Measurements from ENCODE around the gene TNNI2. TPM values are rescaled to one million over a fixed set of nuclear protein-coding genes. Genes with fewer than 3 reads are reported as not detected.
"Not testable (repeated sequence)": the region's sequence is repeated elsewhere in the genome, so short reads cannot be mapped to it uniquely, and the experiment has no call there.

Gene TNNI2
- polyA plus RNA-seq, 3 donors from 2014 or later: 0.54 to 2.0 TPM; not detected in 1

GRCh38 chr11:1868636-1869291 lies 30.0 kb downstream of the TNNI2 start:
- peaks cover 60 to 81% of the 10 kb centered on the region in 2 donors for H3K4me1 Mint-ChIP-seq
- DNase-seq: peak in 2 of 3 donors; percentile 39 to 41
- peak overlapping the region in 5 of 6 donors; percentile 64 to 82 (median 79) for H3K27ac Mint-ChIP-seq
- H3K9me3 Mint-ChIP-seq: no peaks in the 10 kb centered on the region
- H3K27me3 Mint-ChIP-seq (ENCODE audit: low read depth in 3 of 3): peaks cover 4 to 19% (median 14%) of the 10 kb centered on the region in 3 donors
- no peaks in the 10 kb centered on the region for H3K36me3 Mint-ChIP-seq
- H3K4me3 Mint-ChIP-seq: peak overlapping the region; percentile 24 to 64 (median 59)

DNA sequence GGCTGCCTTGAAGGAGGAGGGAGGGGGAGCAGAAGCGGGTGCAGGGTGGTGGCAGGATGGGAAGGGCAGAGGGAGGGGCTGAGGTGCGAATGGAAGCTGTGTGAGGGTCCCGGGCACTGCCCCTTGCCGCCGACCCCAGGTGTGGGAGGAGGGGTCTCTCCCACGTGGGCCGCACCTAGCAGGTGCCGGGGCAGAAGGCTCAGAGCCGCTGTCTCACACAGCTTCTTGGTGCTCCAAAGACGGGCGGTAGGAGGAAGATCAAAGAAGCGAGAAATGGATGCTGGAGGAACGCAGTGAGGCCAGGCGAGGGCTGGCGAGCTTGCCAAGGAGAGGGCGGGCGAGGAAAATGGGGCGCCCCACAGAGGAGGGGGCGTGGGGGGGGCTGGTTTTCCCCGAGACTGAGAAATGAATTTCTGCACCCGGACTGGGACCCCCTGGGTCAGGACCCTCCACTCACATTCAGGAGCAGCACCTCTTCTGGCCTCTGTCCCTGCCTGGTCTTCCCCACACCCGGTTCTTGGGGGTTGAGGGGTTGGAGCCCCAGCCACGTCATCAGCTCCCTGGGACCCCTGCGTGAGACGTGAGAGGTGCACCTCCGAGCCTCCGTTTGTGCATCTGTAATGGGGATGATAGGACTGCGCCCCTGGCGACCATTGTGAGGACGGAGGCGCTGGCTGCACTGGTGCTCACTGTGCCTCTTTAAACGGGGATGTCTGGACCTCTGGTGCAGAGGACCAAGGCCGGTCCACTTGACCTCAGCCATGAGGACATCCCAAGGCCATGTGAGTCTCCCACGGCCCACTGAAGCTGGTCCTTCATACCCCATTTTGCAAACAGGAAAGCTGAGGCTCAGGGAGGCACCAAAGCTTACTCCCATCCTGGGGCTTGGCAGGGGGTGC lies 30.9 kb downstream of the TNNI2 start:
- H3K36me3 Mint-ChIP-seq: no peaks in the 10 kb centered on the region
- H3K4me1 Mint-ChIP-seq: peaks cover 60 to 76% of the 10 kb centered on the region in 2 donors
- peak overlapping the region; percentile 72 to 96 (median 86) for H3K27ac Mint-ChIP-seq
- H3K4me3 Mint-ChIP-seq: peak overlapping the region; percentile 54 to 89 (median 85)
- no peak for DNase-seq
- H3K27me3 Mint-ChIP-seq (ENCODE audit: low read depth in 3 of 3): peaks cover 4 to 15% (median 14%) of the 10 kb centered on the region in 3 donors
- H3K9me3 Mint-ChIP-seq: no peaks in the 10 kb centered on the region

GRCh38 chr11:1870326-1870696 lies 31.5 kb downstream of the TNNI2 start:
- Mint-ChIP-seq H3K4me3 (peak overlapping the region; percentile 77 to 89 (median 85)), H3K27ac (peak overlapping the region; percentile 74 to 96 (median 92)), H3K9me3 (no peaks in the 10 kb centered on the region), H3K36me3 (no peaks in the 10 kb centered on the region), H3K27me3 (ENCODE audit: low read depth in 3 of 3) (peaks cover 3 to 15% (median 14%) of the 10 kb centered on the region in 3 donors), H3K4me1 (peaks cover 63 to 74% of the 10 kb centered on the region in 2 donors)
- no peak for DNase-seq

DNA sequence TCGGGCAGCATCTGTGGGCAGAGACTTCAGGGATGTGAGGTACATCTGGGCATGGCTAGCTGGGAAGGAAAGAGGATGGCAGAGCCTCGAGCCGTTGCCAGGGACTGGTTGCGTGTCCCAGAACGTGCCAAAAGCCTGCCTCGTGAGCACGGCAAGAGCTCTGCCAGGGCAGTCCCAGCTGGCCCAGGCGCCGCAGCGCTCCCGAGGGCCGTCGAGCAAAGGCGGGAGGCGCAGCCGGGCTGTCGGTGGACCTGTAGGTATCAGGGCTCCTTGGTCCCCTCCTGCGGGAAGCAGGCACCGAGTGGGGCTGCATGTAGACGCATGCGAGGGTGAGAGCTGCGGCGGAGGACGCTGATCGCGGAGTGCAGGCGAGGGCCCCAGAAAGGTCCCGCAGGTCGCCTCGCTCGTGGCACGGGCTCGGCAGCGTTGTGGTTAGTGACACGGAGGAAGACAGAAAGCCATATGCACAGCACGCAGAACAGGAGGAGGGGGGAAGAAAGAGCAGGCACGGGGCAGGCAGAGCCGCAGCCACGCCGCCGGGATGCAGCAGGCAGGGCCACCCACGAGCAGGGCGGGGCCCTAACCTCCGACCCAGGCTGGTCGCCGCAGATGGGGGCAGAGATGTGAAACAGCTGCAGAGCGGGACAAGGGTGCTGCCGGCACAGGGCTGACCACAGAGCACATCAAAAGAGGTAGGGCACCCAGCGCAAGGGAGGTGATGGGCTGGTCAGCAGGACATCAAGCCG lies 32.1 kb downstream of the TNNI2 start:
- peaks cover 60 to 70% of the 10 kb centered on the region in 2 donors for H3K4me1 Mint-ChIP-seq
- H3K4me3 Mint-ChIP-seq: peak overlapping the region; percentile 77 to 89 (median 85)
- H3K27me3 Mint-ChIP-seq (ENCODE audit: low read depth in 3 of 3): peaks cover 2 to 15% (median 12%) of the 10 kb centered on the region in 3 donors
- no peaks in the 10 kb centered on the region for H3K9me3 Mint-ChIP-seq
- H3K36me3 Mint-ChIP-seq: no peaks in the 10 kb centered on the region
- peak overlapping the region; percentile 74 to 96 (median 92) for H3K27ac Mint-ChIP-seq
- DNase-seq: peak; percentile 67 to 79 (median 73)

DNA sequence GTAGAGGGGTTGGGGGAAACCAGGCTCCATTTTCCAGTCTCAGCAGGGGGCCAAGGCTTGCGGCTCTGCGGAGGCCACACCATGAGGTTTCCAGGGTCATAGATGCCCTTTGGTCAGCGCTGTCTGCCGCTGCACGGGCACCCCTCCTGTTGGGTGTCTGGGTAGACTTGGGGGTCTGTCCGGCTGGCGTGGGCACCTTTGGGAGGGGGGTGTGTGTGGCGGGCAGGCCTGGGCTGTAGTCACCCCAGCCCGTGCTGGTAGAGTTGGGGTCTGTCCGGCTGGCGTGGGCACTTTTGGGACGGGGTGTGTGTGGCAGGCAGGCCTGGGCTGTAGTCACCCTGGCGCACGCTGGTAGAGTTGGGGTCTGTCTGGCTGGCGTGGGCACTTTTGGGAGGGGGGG lies 32.8 kb downstream of the TNNI2 start:
- H3K9me3 Mint-ChIP-seq: no peaks in the 10 kb centered on the region
- peaks cover 2 to 13% (median 12%) of the 10 kb centered on the region in 3 donors for H3K27me3 Mint-ChIP-seq (ENCODE audit: low read depth in 3 of 3)
- no peak for DNase-seq
- peak overlapping the region; percentile 20 to 89 (median 85) for H3K4me3 Mint-ChIP-seq
- peaks cover 56 to 74% of the 10 kb centered on the region in 2 donors for H3K4me1 Mint-ChIP-seq
- no peaks in the 10 kb centered on the region for H3K36me3 Mint-ChIP-seq
- peak overlapping the region; percentile 53 to 96 (median 92) for H3K27ac Mint-ChIP-seq

- Mint-ChIP-seq H3K27me3 (ENCODE audit: low read depth in 3 of 3) (peaks cover 2 to 12% (median 12%) of the 10 kb centered on the region in 3 donors), H3K27ac (peak overlapping the region; percentile 59 to 89 (median 77)), H3K4me3 (peak overlapping the region; percentile 20 to 89 (median 59)), H3K9me3 (no peaks in the 10 kb centered on the region), H3K4me1 (peaks cover 56 to 72% of the 10 kb centered on the region in 2 donors), H3K36me3 (no peaks in the 10 kb centered on the region)
- no peak for DNase-seq
Observed at GRCh38 chr11:1872267-1872985, 33.6 kb downstream of the TNNI2 start.

GRCh38 chr11:1873048-1873812 lies 34.4 kb downstream of the TNNI2 start:
- Mint-ChIP-seq H3K9me3 (no peaks in the 10 kb centered on the region), H3K27me3 (ENCODE audit: low read depth in 3 of 3) (peaks cover 2 to 12% (median 12%) of the 10 kb centered on the region in 3 donors), H3K27ac (peak overlapping the region; percentile 49 to 89 (median 79)), H3K4me1 (peaks cover 51 to 72% of the 10 kb centered on the region in 2 donors), H3K4me3 (peak overlapping the region in 3 of 5 donors; percentile 27 to 59 (median 53)), H3K36me3 (no peaks in the 10 kb centered on the region)
- DNase-seq: no peak

- Mint-ChIP-seq H3K27ac (peak overlapping the region in 3 of 6 donors; percentile 40 to 84 (median 57)), H3K4me3 (peak overlapping the region in 2 of 5 donors; percentile 27 to 53), H3K27me3 (ENCODE audit: low read depth in 3 of 3) (peaks cover 2 to 12% (median 12%) of the 10 kb centered on the region in 3 donors), H3K4me1 (peaks cover 50 to 71% of the 10 kb centered on the region in 2 donors)
- H3K36me3 Mint-ChIP-seq, H3K9me3 Mint-ChIP-seq, DNase-seq: not testable (repeated sequence)
Observed at GRCh38 chr11:1873813-1874150, 35.0 kb downstream of the TNNI2 start.

DNA sequence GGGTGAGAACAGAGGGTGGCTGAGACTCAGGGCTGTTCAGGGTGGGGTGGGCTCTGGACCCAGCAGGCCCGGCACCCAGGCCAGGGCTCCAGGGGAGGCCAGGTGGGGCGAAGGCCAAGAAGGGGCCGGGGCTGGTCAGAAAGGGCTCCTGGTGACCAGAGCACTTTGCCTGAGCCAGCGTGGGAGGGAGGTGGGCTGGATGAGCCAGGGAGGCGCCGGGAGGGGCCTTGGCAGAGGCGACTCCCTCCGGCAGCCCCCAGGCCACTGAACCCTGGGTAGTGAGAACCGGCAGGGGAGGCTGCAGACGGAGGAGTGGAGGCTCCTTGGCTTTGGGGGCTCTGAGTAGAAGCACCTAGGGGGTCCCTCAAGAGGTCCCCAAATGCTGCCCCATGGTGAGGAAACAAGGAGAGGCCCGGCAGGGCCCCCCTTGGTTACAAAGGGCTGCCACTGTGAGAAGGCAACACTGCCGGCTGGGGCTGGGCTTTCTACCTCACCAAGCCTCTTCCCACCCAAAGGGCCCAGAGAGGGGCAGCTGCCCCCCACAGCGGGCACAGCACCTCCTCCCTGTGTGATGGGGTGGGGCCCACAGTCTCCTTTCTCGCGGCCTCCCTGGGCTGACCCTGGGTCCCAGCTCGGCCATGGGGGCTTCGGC lies 35.8 kb downstream of the TNNI2 start:
- DNase-seq; H3K9me3 Mint-ChIP-seq; H3K27me3 Mint-ChIP-seq (ENCODE audit: low read depth in 3 of 3); H3K36me3 Mint-ChIP-seq; H3K4me3 Mint-ChIP-seq: not testable (repeated sequence)
- Mint-ChIP-seq H3K27ac (peak overlapping the region in 1 of 6 donors; percentile 40), H3K4me1 (peaks cover 42 to 67% of the 10 kb centered on the region in 2 donors)

DNA sequence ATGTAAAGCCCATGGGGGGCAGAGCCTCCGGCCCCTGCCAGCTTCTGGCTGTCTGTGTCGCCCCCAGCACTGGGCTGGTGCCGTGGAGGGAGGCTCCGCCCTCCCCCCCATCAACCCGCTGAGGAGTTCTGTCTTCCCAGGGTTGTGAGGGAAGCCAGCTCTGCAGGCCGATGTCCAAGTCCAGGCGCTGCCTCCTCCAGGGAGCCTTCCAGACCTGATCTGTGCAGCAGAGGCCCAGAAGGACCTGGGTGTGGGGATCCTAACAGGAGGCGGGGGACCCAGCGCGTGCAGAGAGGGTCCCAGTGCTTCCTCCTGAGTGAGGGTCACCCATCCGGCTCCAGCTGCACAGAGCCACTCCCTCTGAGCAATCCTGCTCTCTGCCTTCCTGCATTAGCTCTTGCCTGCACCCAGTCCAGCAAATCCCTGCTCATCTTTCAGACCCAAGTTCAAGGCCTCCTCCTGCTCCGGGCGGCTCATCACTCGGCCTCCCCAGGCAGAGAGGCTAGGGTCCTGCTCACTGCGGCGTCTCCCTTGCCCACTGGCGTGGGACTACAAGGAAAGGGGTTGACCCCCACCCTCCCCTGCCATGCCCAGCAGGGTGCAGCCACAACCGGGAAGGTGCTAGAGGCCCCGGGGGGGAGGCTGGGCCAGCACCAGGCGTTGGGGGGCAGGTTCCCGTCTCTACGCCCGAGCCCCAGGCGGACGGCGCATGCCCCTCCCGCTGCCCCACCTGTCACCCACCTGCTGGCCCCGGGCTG lies 36.5 kb downstream of the TNNI2 start:
- Mint-ChIP-seq H3K27me3 (ENCODE audit: low read depth in 3 of 3) (peaks cover 0 to 8% (median 7%) of the 10 kb centered on the region in 3 donors), H3K4me3 (peak overlapping the region in 4 of 5 donors; percentile 14 to 62 (median 26)), H3K27ac (peak overlapping the region in 5 of 6 donors; percentile 74 to 90 (median 80)), H3K9me3 (no peaks in the 10 kb centered on the region), H3K36me3 (no peaks in the 10 kb centered on the region), H3K4me1 (peaks cover 35 to 63% of the 10 kb centered on the region in 2 donors)
- no peak for DNase-seq

GRCh38 chr11:1875851-1876301 lies 37.1 kb downstream of the TNNI2 start:
- H3K27me3 Mint-ChIP-seq (ENCODE audit: low read depth in 3 of 3); H3K4me3 Mint-ChIP-seq; H3K36me3 Mint-ChIP-seq; DNase-seq; H3K9me3 Mint-ChIP-seq: not testable (repeated sequence)
- Mint-ChIP-seq H3K27ac (peak overlapping the region in 2 of 6 donors; percentile 21 to 29), H3K4me1 (peaks cover 29 to 62% of the 10 kb centered on the region in 2 donors)
